ENCODE data around the gene GEMIN7. TPM values are rescaled to one million over a fixed set of nuclear protein-coding genes. Genes with fewer than 3 reads are reported as not detected.

GEMIN7 gene
- total RNA-seq, 1 donor from 2014 or later: 12.5 TPM

- no peak for DNase-seq
Observed at GRCh38 chr19:45130236-45130635, 51.2 kb downstream of the GEMIN7 start.

GRCh38 chr19:45130888-45131615 is 52.0 kb downstream of the GEMIN7 start:
- DNase-seq: peak; percentile 27

DNA sequence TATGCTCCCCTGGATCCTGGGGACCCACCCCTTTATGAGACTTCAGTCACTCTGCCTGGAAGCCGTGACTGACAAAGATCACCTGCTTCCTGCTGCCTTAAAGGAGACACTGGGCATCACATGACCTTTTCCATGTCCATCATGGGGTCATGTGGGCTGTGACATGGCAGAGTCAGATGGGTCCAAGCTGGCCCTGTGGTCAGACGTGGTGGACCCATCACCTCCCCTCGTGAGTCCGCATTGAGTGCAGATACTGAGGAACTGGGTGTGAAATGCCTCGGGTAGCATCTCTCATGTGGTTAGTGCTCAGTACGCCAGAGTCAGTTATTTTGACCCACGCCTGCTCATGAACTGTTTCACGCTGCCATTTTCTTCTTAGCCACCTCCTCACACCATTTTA is 54.6 kb downstream of the GEMIN7 start:
- DNase-seq: no peak

- DNase-seq: no peak
Observed at GRCh38 chr19:45135176-45135885, 56.3 kb downstream of the GEMIN7 start.

DNA sequence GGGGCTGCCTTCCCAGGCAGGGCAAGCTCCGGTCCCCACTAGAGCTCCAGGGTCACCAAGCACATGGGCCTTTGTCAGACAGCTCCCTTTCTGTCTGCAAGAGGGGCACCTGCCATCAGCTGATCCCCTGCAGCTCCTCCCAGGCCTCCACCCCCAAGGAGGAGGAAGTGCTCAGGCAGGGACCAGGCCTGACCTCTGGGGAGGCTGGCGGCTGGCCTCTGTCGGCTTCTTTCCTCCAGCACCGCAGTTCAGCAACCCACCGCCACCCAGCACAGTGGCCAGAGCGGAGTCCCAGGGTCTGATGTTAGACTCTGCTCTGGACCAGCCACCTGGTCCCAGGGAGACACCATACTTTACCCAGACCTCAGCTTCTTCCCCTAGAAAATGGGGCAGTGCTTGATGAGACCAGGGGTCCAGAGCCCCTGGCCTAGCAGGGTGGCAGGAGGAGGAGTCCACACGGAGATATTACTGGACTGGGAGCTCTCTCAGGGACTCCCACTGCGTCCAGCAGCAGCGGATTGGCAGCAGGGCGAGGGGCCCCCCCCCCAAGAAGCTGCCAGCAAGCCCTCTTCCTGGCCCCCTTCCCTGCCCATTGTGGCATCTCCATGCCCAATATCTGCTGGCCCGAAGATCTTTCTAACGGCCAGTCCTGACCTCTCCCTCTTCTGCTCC is 57.6 kb downstream of the GEMIN7 start:
- DNase-seq: no peak

GRCh38 chr19:45137179-45137761 is 58.2 kb downstream of the GEMIN7 start:
- DNase-seq: peak; percentile 93

DNA sequence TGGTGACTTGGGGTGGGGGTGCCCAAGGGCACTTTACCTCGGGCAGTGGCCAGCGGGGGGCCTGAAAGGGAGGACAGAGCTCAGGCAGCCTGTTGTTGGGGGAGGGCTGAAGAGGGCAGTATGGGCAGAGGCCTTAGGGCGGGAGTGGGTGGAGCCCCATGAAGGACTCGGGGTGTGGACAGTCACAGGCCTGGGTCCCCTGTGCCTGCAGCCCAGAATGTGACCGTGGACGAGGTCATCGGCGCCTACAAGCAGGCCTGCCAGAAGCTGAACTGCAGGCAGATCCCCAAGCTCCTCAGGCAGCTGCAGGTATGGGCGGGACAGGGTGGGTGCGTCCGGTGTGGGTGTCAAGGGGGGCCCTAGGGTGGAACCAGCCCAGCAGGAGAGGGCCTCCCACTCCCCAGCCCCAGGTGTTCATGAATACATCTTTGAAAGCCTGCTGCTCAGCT is 59.3 kb downstream of the GEMIN7 start:
- peak; percentile 37 for DNase-seq

DNA sequence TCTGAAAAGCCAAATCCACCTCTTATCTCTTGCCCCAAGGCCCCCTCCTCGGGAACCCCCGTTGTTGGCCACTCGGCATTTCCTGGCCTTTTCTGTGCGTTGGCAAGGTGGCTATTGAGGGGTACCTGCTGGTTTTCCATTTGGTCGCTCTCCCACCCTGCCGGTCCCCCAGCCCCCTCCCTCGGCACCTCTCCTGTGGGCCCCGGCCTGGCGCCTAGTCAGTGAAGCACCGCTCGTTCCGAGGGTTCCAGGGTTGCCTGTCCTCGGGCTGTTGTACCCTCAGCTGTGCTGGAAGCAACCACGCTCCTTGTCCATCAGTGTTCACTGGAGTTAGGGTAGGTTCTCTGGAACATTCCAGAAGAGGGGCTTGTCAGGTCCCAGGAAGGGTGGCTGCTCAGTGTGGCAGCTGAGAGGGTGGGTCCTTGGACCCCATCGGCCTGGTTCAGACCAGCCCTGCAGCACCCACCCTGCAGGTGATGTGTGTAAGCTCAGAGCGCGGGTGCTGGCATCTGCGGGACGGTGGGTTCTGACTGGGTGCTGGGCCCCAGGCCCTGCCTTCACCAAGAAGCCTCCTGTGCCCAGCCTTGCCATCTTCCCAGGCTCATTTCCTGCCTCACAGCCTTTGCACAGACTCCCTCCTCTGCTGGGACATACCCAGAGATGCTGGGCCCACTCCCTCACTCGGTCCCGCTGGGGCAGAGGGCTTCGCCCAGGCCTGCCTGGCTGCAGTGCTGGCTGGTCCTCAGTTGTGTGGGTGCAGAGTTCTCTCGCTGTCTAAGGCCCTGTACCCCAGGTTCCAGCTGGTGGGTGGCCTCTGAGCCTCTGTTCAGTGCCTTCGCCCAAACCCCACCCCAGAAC is 60.5 kb downstream of the GEMIN7 start:
- DNase-seq: no peak

GRCh38 chr19:45140144-45140503 is 61.1 kb downstream of the GEMIN7 start:
- DNase-seq: no peak

DNA sequence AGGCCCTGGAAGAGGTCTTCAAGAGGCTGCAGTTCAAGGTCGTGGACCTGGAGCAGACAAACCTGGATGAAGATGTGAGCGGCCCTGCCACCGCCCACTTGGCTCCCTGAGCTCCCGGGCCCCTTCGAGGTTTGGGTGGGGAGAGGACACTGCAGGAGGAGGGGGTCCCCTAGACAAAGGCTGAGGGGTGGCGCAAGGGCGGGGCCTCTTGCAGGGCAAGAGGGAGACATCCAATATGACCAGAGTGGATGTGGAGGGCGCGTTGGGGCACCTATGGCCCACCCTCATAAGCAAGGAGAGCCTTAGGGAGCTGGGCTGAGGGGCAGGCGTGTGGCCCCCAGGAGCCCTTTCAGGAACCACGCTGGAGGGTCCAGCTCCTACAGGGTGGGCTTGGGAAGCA is 61.5 kb downstream of the GEMIN7 start:
- DNase-seq: no peak

Small RNA genes within 50 kb of the gene (small RNA-seq; reads per million reads assigned to genes)
- not detected for gene RNU6-611P (ENCODE audit: low replicate concordance)

Other genes starting within 250 kb of the GEMIN7 start
- 42.0 TPM for gene NECTIN2, start 233.0 kb upstream of the GEMIN7 start, total RNA-seq
- gene TOMM40, start 188.0 kb upstream of the GEMIN7 start, total RNA-seq: 44.1 TPM
- 59.9 TPM for gene APOE, start 173.5 kb upstream of the GEMIN7 start, total RNA-seq
- gene APOC1, start 164.7 kb upstream of the GEMIN7 start, total RNA-seq: 11.6 TPM
- gene APOC4, start 137.0 kb upstream of the GEMIN7 start, total RNA-seq: not detected
- not detected for gene APOC2, start 133.2 kb upstream of the GEMIN7 start, total RNA-seq
- gene CLPTM1, start 123.9 kb upstream of the GEMIN7 start, total RNA-seq: 38.3 TPM
- gene RELB, start 77.8 kb upstream of the GEMIN7 start, total RNA-seq: 9.5 TPM
- gene CLASRP, start 40.2 kb upstream of the GEMIN7 start, total RNA-seq: 24.7 TPM
- not detected for gene ZNF296, start 2.8 kb upstream of the GEMIN7 start, total RNA-seq
- gene PPP1R37, start 13.9 kb downstream of the GEMIN7 start, total RNA-seq: 27.7 TPM
- 1.2 TPM for gene NKPD1, start 81.7 kb downstream of the GEMIN7 start, total RNA-seq
- 8.1 TPM for gene TRAPPC6A, start 99.0 kb downstream of the GEMIN7 start, total RNA-seq
- 10.4 TPM for gene BLOC1S3, start 99.5 kb downstream of the GEMIN7 start, total RNA-seq
- gene EXOC3L2, start 166.1 kb downstream of the GEMIN7 start, total RNA-seq: 4.0 TPM
- 16.0 TPM for gene MARK4, start 172.0 kb downstream of the GEMIN7 start, total RNA-seq
- 4,756 TPM for gene CKM, start 243.6 kb downstream of the GEMIN7 start, total RNA-seq

All from tongue (tissue), 3 donors.